HCT116 (cell line): ENCODE measurements around the gene OTUD5.

Experiments
- SIN3A ChIP-seq: IDR thresholded peaks from 2 replicates; pipeline ENCODE4 v1.6.1; 2012; ENCODE audit warnings: low read depth
- YY1 ChIP-seq: IDR thresholded peaks from 2 replicates; pipeline ENCODE4 v1.6.1; 2011; ENCODE audit warnings: low read length, low read depth, moderate library complexity, mild to moderate bottlenecking; ENCODE audit not compliant: insufficient replicate concordance; ENCODE audit errors: extremely low read depth

GRCh38 chrX:48983081-48983480, 25.7 kb upstream of the OTUD5 start:
- TF ChIP-seq SIN3A, result no peak
- TF ChIP-seq YY1, result no peak
